Type B pancreatic cell (in vitro differentiated cells): ENCODE results near the gene XKR3. TPM values are rescaled to one million over a fixed set of nuclear protein-coding genes. Genes with fewer than 3 reads are reported as not detected.
"Not testable (repeated sequence)": the region's sequence is repeated elsewhere in the genome, so short reads cannot be mapped to it uniquely, and the experiment has no call there.

Experiments used
- DNase-seq: peaks from one replicate; pipeline ENCODE4 v3.0.0; 2021; ENCODE audit warnings: mixed read lengths; ENCODE audit not compliant: unreplicated experiment; ENCODE audit errors: extremely low spot score
- H3K27ac Mint-ChIP-seq: 2 replicates; pipeline ENCODE4 v1.8.0; 2021; ENCODE audit warnings: mild to moderate bottlenecking, mixed read lengths
- H3K27me3 Mint-ChIP-seq: 2 replicates; pipeline ENCODE4 v1.8.0; 2021; ENCODE audit warnings: mixed read lengths
- H3K36me3 Mint-ChIP-seq: 2 replicates; pipeline ENCODE4 v1.8.0; 2021; ENCODE audit warnings: mixed read lengths
- H3K4me1 Mint-ChIP-seq: one replicate; pipeline ENCODE4 v1.8.0; 2021; ENCODE audit warnings: mixed read lengths; ENCODE audit not compliant: unreplicated experiment
- H3K4me3 Mint-ChIP-seq: 2 replicates; pipeline ENCODE4 v1.8.0; 2021; ENCODE audit warnings: mild to moderate bottlenecking, mixed read lengths
- H3K9me3 Mint-ChIP-seq: 2 replicates; pipeline ENCODE4 v1.8.0; 2021; ENCODE audit warnings: mixed read lengths
- total RNA-seq: library from RNA; stranded (reverse); gene quantifications from 2 replicates; pipeline ENCODE4 v1.2.1, GENCODE V29; 2021; ENCODE audit warnings: low replicate concordance
- TF ChIP-seq, protein P1 (sequence below): fragments of 200-600 bp; sonication (generic); conservative IDR thresholded peaks from 2 replicates; pipeline ENCODE4 v1.5.0; 2021; ENCODE audit warnings: antibody characterized with exemption, mild to moderate bottlenecking

The XKR3 gene
- total RNA-seq, 1 donor from 2014 or later: not detected

GRCh38 chr22:16777284-16777924 is 47.8 kb downstream of the XKR3 start:
- TF ChIP-seq, protein P1, sequence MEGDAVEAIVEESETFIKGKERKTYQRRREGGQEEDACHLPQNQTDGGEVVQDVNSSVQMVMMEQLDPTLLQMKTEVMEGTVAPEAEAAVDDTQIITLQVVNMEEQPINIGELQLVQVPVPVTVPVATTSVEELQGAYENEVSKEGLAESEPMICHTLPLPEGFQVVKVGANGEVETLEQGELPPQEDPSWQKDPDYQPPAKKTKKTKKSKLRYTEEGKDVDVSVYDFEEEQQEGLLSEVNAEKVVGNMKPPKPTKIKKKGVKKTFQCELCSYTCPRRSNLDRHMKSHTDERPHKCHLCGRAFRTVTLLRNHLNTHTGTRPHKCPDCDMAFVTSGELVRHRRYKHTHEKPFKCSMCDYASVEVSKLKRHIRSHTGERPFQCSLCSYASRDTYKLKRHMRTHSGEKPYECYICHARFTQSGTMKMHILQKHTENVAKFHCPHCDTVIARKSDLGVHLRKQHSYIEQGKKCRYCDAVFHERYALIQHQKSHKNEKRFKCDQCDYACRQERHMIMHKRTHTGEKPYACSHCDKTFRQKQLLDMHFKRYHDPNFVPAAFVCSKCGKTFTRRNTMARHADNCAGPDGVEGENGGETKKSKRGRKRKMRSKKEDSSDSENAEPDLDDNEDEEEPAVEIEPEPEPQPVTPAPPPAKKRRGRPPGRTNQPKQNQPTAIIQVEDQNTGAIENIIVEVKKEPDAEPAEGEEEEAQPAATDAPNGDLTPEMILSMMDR: no peak
- Mint-ChIP-seq H3K9me3 (no peaks in the 10 kb centered on the region), H3K27ac (no peak overlapping the region), H3K4me3 (no peak overlapping the region), H3K27me3 (no peaks in the 10 kb centered on the region), H3K4me1 (no peaks in the 10 kb centered on the region), H3K36me3 (no peaks in the 10 kb centered on the region)
- DNase-seq: no peak

- TF ChIP-seq, protein P1: no peak
- Mint-ChIP-seq H3K27me3 (no peaks in the 10 kb centered on the region), H3K4me1 (no peaks in the 10 kb centered on the region), H3K9me3 (no peaks in the 10 kb centered on the region), H3K36me3 (no peaks in the 10 kb centered on the region), H3K27ac (no peak overlapping the region), H3K4me3 (no peak overlapping the region)
- DNase-seq: no peak
These were observed 49.1 kb downstream of the XKR3 start for GRCh38 chr22:16776080-16776479.

DNA sequence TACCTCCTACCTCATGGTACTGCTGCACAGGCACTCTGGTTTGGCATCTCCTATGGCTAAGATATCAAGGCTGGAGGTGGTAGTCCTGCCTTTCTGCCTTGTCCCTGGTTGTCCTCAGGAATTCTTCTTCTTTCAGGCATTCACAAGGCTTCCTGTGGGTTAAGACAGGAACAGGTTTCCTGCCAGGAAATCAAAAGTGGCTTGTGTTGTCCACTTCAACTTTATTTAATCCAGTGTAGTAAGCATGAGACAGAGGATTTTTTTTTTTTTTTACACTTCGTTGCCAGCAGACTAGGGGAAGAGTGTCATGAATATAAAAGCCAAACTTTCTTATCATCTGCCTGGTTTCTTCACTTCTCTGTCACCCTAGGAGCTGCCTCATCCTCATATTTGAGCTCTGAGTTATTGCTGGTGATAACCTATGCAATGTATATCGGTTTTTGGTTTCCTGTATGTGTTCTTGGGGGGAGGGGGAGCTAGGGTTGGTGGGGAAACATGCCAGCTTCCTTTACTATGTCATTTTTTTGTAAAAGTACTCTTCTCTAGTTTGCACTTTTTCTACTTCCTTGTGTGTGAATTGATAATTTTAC is 50.2 kb downstream of the XKR3 start:
- Mint-ChIP-seq H3K4me3 (no peak overlapping the region), H3K36me3 (no peaks in the 10 kb centered on the region), H3K4me1 (no peaks in the 10 kb centered on the region), H3K27me3 (no peaks in the 10 kb centered on the region), H3K9me3 (no peaks in the 10 kb centered on the region), H3K27ac (no peak overlapping the region)
- TF ChIP-seq, protein P1: no peak
- no peak for DNase-seq

DNA sequence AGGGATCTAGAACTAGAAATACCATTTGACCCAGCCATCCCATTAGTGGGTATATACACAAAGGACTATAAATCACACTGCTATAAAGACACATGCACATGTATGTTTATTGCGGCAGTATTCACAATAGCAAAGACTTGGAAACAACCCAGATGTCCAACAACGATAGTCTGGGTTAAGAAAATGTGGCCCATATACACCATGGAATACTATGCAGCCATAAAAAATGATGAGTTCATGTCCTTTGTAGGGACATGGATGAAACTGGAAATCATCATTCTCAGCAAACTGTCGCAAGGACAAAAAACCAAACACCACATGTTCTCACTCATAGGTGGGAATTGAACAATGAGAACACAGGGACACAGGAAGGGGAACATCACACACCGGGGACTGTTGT is 53.6 kb downstream of the XKR3 start:
- H3K4me1 Mint-ChIP-seq: not testable (repeated sequence)

GRCh38 chr22:16767927-16768326 is 57.3 kb downstream of the XKR3 start:
- not testable (repeated sequence) for H3K4me1 Mint-ChIP-seq, DNase-seq, H3K9me3 Mint-ChIP-seq, H3K27me3 Mint-ChIP-seq, H3K4me3 Mint-ChIP-seq, H3K27ac Mint-ChIP-seq, H3K36me3 Mint-ChIP-seq

More for the DNA sequence above, 53.6 kb downstream of the XKR3 start:
- H3K27me3 Mint-ChIP-seq, H3K36me3 Mint-ChIP-seq, H3K9me3 Mint-ChIP-seq, H3K27ac Mint-ChIP-seq, DNase-seq, H3K4me3 Mint-ChIP-seq: not testable (repeated sequence)

GRCh38 chr22:16762224-16762623 is 63.0 kb downstream of the XKR3 start:
- H3K4me3 Mint-ChIP-seq, H3K4me1 Mint-ChIP-seq, H3K27me3 Mint-ChIP-seq, H3K27ac Mint-ChIP-seq, H3K36me3 Mint-ChIP-seq, DNase-seq: not testable (repeated sequence)
- peaks cover 13% of the 10 kb centered on the region for H3K9me3 Mint-ChIP-seq

- H3K27ac Mint-ChIP-seq, H3K4me1 Mint-ChIP-seq, H3K4me3 Mint-ChIP-seq, H3K27me3 Mint-ChIP-seq, H3K36me3 Mint-ChIP-seq, DNase-seq: not testable (repeated sequence)
- H3K9me3 Mint-ChIP-seq: peaks cover 13% of the 10 kb centered on the region
These were observed 64.8 kb downstream of the XKR3 start for GRCh38 chr22:16760416-16760815.

GRCh38 chr22:16749282-16749681 is 75.9 kb downstream of the XKR3 start:
- H3K27me3 Mint-ChIP-seq, H3K4me3 Mint-ChIP-seq, H3K36me3 Mint-ChIP-seq, H3K27ac Mint-ChIP-seq, H3K4me1 Mint-ChIP-seq, DNase-seq, H3K9me3 Mint-ChIP-seq: not testable (repeated sequence)

- H3K36me3 Mint-ChIP-seq, H3K4me1 Mint-ChIP-seq, H3K4me3 Mint-ChIP-seq, DNase-seq, H3K27ac Mint-ChIP-seq, H3K9me3 Mint-ChIP-seq, H3K27me3 Mint-ChIP-seq: not testable (repeated sequence)
These were observed 76.9 kb downstream of the XKR3 start for GRCh38 chr22:16748160-16748929.

- DNase-seq, H3K4me1 Mint-ChIP-seq, H3K27ac Mint-ChIP-seq, H3K27me3 Mint-ChIP-seq, H3K9me3 Mint-ChIP-seq, H3K4me3 Mint-ChIP-seq, H3K36me3 Mint-ChIP-seq: not testable (repeated sequence)
These were observed 77.7 kb downstream of the XKR3 start for GRCh38 chr22:16747266-16748159.
